Epidermal melanocyte (primary cell): ENCODE measurements around the gene RPN1.
"Not testable (repeated sequence)": the region's sequence is repeated elsewhere in the genome, so short reads cannot be mapped to it uniquely, and the experiment has no call there.

Experiments
- DNase-seq: peaks from one replicate; pipeline ENCODE4 v3.0.0; 2011; ENCODE audit warnings: low spot score; ENCODE audit not compliant: insufficient read length

The RPN1 gene

GRCh38 chr3:128650096-128651050, at the start of gene RPN1:
Gene RPN1 (minus strand): TSS chr3:128650818. CDS start chr3:128650800, 18 bp downstream.
- DNase-seq = peak; percentile 93

- peak; percentile 35 for DNase-seq
Measured at GRCh38 chr3:128698211-128699047, 47.8 kb upstream of the RPN1 start.

- DNase-seq = no peak
Measured at GRCh38 chr3:128697341-128697740, 46.7 kb upstream of the RPN1 start.

- no peak for DNase-seq
Measured at GRCh38 chr3:128693696-128694095, 43.1 kb upstream of the RPN1 start.

- DNase-seq = no peak
Measured at GRCh38 chr3:128689060-128689459, 38.4 kb upstream of the RPN1 start.

GRCh38 chr3:128686465-128686864, 35.8 kb upstream of the RPN1 start:
- DNase-seq = no peak

GRCh38 chr3:128684986-128685726, 34.5 kb upstream of the RPN1 start:
- DNase-seq = no peak

- no peak for DNase-seq
Measured at GRCh38 chr3:128683957-128684356, 33.3 kb upstream of the RPN1 start.

- no peak for DNase-seq
Measured at GRCh38 chr3:128681369-128681829, 30.8 kb upstream of the RPN1 start.

- DNase-seq = peak; percentile 96
Measured at GRCh38 chr3:128680603-128681368, 30.2 kb upstream of the RPN1 start.

- DNase-seq = no peak
Measured at GRCh38 chr3:128679338-128679737, 28.7 kb upstream of the RPN1 start.

GRCh38 chr3:128675802-128676201, 25.2 kb upstream of the RPN1 start:
- DNase-seq = not testable (repeated sequence)

- DNase-seq = no peak
Measured at GRCh38 chr3:128674161-128674784, 23.7 kb upstream of the RPN1 start.

GRCh38 chr3:128667641-128668040, 17.0 kb upstream of the RPN1 start:
- DNase-seq = no peak

- no peak for DNase-seq
Measured at GRCh38 chr3:128665362-128666021, 14.9 kb upstream of the RPN1 start.

- no peak for DNase-seq
Measured at GRCh38 chr3:128663151-128663550, 12.5 kb upstream of the RPN1 start.

GRCh38 chr3:128655531-128655930, 4.9 kb upstream of the RPN1 start:
- DNase-seq = no peak

GRCh38 chr3:128653993-128654805, 3.6 kb upstream of the RPN1 start:
- DNase-seq = not testable (repeated sequence)
